Measurements from ENCODE around the gene CEPT1. TPM values are rescaled to one million over a fixed set of nuclear protein-coding genes. Genes with fewer than 3 reads are reported as not detected.

Gene CEPT1
- polyA plus RNA-seq, 3 donors: 20.8 to 44.3 (median 26.9) TPM

DNA sequence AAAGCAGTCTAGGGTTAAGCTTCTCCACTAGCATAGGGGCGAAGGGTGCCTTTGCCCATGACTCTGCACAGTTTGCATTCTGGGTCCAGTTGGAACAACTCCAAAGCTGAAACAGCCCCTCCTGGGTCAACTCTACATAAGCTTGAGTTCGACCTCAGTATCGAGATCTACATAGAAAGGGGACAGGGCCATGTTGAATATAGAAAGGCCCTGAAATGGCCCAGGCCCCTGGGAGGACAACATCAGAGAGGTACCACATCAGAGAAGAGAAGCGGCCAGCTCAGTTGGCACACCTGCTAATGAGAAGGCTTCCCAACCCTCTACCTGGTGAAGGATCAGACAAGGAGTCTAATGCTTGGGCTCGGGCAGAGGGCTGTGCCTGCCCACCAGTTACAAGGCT lies 58.8 kb downstream of the CEPT1 start:
- Histone ChIP-seq H3K4me2 (replicated peaks; ENCODE audit: extremely low read depth, low read length, poor library complexity, severe bottlenecking) (peak overlapping the region; percentile 90), H3K36me3 (replicated peaks in 1 of 2; ENCODE audit: control insufficient read depth in 1 of 2, insufficient read depth in 2 of 2, low read length in 2 of 2) (peaks cover 16 to 41% of the 10 kb centered on the region in 2 donors), H3K9me3 (replicated peaks in 1 of 2; ENCODE audit: control insufficient read depth in 1 of 2, insufficient read depth in 1 of 2, low read length in 2 of 2) (no peaks in the 10 kb centered on the region), H3K27me3 (ENCODE audit: control insufficient read depth in 2 of 2, insufficient read depth in 2 of 2, low read length in 2 of 2) (no peaks in the 10 kb centered on the region), H3K4me3 (replicated peaks in 1 of 3; ENCODE audit: low read depth in 2 of 3, low read length in 3 of 3) (peak overlapping the region in 2 of 3 experiments; percentile 5 to 77), H2AFZ (ENCODE audit: insufficient read depth, low read depth, low read length, poor library complexity, severe bottlenecking) (peak overlapping the region; percentile 12), H4K20me1 (ENCODE audit: insufficient read depth, low read length) (no peaks in the 10 kb centered on the region), H3K9ac (ENCODE audit: insufficient read depth, low read length, poor library complexity, severe bottlenecking) (no peak overlapping the region), H3K27ac (ENCODE audit: low read depth in 1 of 2, low read length in 2 of 2) (peak overlapping the region; percentile 93 to 97), H3K4me1 (ENCODE audit: control insufficient read depth in 1 of 2, insufficient read depth in 2 of 2, low read length in 2 of 2) (peaks cover 93 to 98% of the 10 kb centered on the region in 2 donors), H3K79me2 (ENCODE audit: insufficient read depth, low read length) (peaks cover 39% of the 10 kb centered on the region)
- H3K9me3 Mint-ChIP-seq: peaks cover 0 to 2% (median 0%) of the 10 kb centered on the region in 7 donors
- H3K4me3 Mint-ChIP-seq: peak overlapping the region; percentile 35 to 51
- no peaks in the 10 kb centered on the region for H3K27me3 Mint-ChIP-seq (ENCODE audit: low read depth in 3 of 3)
- H3K4me1 Mint-ChIP-seq: peaks cover 94% of the 10 kb centered on the region
- 100% methylated on average over 3 of the region's 5 CpGs for WGBS (ENCODE audit: insufficient coverage)
- TF ChIP-seq CTCF (IDR thresholded peaks at IDR 0.05): no peak
- DNase-seq: no peak
- H3K36me3 Mint-ChIP-seq: peaks cover 47 to 50% of the 10 kb centered on the region in 2 donors
- intact Hi-C loops (cut with micrococcal nuclease): no loop called here
- peak overlapping the region in 6 of 7 donors; percentile 24 to 97 (median 94) for H3K27ac Mint-ChIP-seq

DNA sequence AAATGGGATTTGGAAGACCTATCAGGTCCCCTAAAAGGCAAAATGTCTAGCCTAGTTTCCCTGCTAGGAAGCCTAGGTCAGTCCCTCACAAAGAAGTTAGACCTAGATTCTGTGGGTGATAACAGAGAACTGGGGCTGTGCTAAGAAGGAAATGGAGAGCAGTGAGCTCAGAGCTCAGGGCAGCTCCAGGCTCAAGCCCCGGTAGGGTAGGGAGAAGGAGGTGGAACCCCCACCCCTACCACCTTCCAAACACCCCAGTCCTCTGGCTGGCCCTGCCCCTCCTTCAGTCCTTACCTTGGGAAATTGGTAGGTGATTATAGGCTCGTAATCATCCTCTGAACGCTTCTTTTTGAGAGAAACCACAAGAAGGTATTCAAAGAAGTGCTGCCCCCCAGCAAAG lies 59.3 kb downstream of the CEPT1 start:
- Histone ChIP-seq H3K4me2 (replicated peaks; ENCODE audit: extremely low read depth, low read length, poor library complexity, severe bottlenecking) (peak overlapping the region; percentile 90), H3K9me3 (replicated peaks in 1 of 2; ENCODE audit: control insufficient read depth in 1 of 2, insufficient read depth in 1 of 2, low read length in 2 of 2) (no peaks in the 10 kb centered on the region), H3K4me1 (ENCODE audit: control insufficient read depth in 1 of 2, insufficient read depth in 2 of 2, low read length in 2 of 2) (peaks cover 88 to 98% of the 10 kb centered on the region in 2 donors), H3K4me3 (replicated peaks in 1 of 3; ENCODE audit: low read depth in 2 of 3, low read length in 3 of 3) (peak overlapping the region in 2 of 3 experiments; percentile 5 to 77), H3K9ac (ENCODE audit: insufficient read depth, low read length, poor library complexity, severe bottlenecking) (peak overlapping the region; percentile 63), H3K79me2 (ENCODE audit: insufficient read depth, low read length) (peaks cover 39% of the 10 kb centered on the region), H4K20me1 (ENCODE audit: insufficient read depth, low read length) (no peaks in the 10 kb centered on the region), H3K36me3 (replicated peaks in 1 of 2; ENCODE audit: control insufficient read depth in 1 of 2, insufficient read depth in 2 of 2, low read length in 2 of 2) (peaks cover 16 to 37% of the 10 kb centered on the region in 2 donors), H3K27ac (ENCODE audit: low read depth in 1 of 2, low read length in 2 of 2) (peak overlapping the region; percentile 93 to 97), H2AFZ (ENCODE audit: insufficient read depth, low read depth, low read length, poor library complexity, severe bottlenecking) (peak overlapping the region; percentile 12), H3K27me3 (ENCODE audit: control insufficient read depth in 2 of 2, insufficient read depth in 2 of 2, low read length in 2 of 2) (no peaks in the 10 kb centered on the region)
- peak overlapping the region; percentile 56 to 78 for H3K4me3 Mint-ChIP-seq
- no peak for TF ChIP-seq CTCF (IDR thresholded peaks at IDR 0.05)
- H3K36me3 Mint-ChIP-seq: peaks cover 44 to 46% of the 10 kb centered on the region in 2 donors
- H3K27ac Mint-ChIP-seq: peak overlapping the region; percentile 93 to 98 (median 97)
- peaks cover 0 to 2% (median 0%) of the 10 kb centered on the region in 7 donors for H3K9me3 Mint-ChIP-seq
- intact Hi-C loops (cut with micrococcal nuclease): no loop called here
- H3K4me1 Mint-ChIP-seq: peaks cover 89% of the 10 kb centered on the region
- H3K27me3 Mint-ChIP-seq (ENCODE audit: low read depth in 3 of 3): no peaks in the 10 kb centered on the region
- 80% methylated on average over 2 of the region's 3 CpGs for WGBS (ENCODE audit: insufficient coverage)
- no peak for DNase-seq

Measured in CD14-positive monocyte (primary cell).